ENCODE results near the gene TRIM47. TPM values are rescaled to one million over a fixed set of nuclear protein-coding genes. Genes with fewer than 3 reads are reported as not detected.

Gene TRIM47
- total RNA-seq, 2 donors from 2014 or later, result 21.3 to 62.9 TPM

DNA sequence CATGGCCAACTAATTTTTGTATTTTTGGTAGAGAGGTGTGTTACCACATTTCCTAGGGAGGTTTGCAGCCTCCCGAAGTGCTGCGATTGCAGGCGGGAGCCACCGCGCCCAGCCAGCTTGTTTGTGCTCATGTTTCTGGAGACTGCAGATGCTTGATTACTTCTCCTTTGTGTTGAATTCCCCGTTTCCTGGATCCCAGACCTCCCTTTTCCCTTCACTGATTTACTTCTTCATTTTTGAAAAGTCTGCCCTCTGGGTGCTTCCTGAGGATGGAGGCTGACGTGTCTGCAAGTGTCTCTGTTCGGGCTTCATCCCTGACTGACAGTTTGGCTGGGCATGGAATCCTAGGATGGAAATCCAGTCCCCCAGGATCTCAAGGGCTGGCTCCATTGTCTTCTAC is 7.0 kb upstream of the TRIM47 start:
- no peaks in the 10 kb centered on the region for H3K4me1 ChIP-seq (replicated peaks)
- H3K27me3 ChIP-seq (replicated peaks; ENCODE audit: insufficient read depth), result no peaks in the 10 kb centered on the region
- DNase-seq (ENCODE audit: low spot score), result no peak
- no peaks in the 10 kb centered on the region for H3K36me3 ChIP-seq
- no peak overlapping the region for H3K27ac ChIP-seq
- intact Hi-C loops (cut with DNase I), result no loop called here
- no peak for TF ChIP-seq CTCF (IDR thresholded peaks at IDR 0.05)
- no peak for TF ChIP-seq POLR2A (IDR thresholded peaks at IDR 0.05)
- no peak for TF ChIP-seq POLR2AphosphoS5 (IDR thresholded peaks at IDR 0.05)
- no peak overlapping the region for H3K4me3 ChIP-seq
- 88% methylated on average over 8 of the region's 8 CpGs for WGBS
- no peaks in the 10 kb centered on the region for H3K9me3 ChIP-seq

GRCh38 chr17:75881678-75882454 is 3.5 kb upstream of the TRIM47 start:
- intact Hi-C loops (cut with DNase I), result no loop called here
- no peak for DNase-seq (ENCODE audit: low spot score)
- TF ChIP-seq POLR2A (IDR thresholded peaks at IDR 0.05) (no peak), CTCF (IDR thresholded peaks at IDR 0.05) (no peak), POLR2AphosphoS5 (IDR thresholded peaks at IDR 0.05) (no peak)
- Histone ChIP-seq H3K27ac (no peak overlapping the region), H3K27me3 (replicated peaks; ENCODE audit: insufficient read depth) (no peaks in the 10 kb centered on the region), H3K36me3 (no peaks in the 10 kb centered on the region), H3K4me1 (replicated peaks) (peaks cover 1% of the 10 kb centered on the region), H3K4me3 (no peak overlapping the region), H3K9me3 (no peaks in the 10 kb centered on the region)
- WGBS, result 91% methylated on average over 15 of the region's 15 CpGs

DNA sequence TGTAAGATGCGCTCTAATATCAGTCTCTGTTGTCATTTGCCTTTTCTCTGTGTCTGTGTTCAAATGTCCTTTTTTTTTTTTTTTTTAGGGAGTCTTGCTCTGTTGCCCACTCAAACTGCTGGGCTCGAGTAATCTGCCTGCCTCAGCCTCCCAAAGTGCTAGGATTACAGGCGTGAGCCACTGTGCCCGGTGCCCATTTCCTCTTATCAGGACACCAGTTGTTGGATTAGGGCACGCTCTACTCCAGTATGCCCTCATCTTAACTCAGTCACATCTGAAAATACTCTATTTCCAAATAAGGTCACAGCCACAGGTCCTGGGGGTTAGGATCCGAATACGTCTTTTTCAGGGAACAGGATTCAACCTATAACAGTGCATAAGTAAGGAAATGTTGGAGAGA is 1.9 kb upstream of the TRIM47 start:
- Histone ChIP-seq H3K4me3 (no peak overlapping the region), H3K4me1 (replicated peaks) (peaks cover 17% of the 10 kb centered on the region), H3K9me3 (no peaks in the 10 kb centered on the region), H3K36me3 (no peaks in the 10 kb centered on the region), H3K27me3 (replicated peaks; ENCODE audit: insufficient read depth) (no peaks in the 10 kb centered on the region), H3K27ac (no peak overlapping the region)
- intact Hi-C loops (cut with DNase I), result no loop called here
- WGBS, result 76% methylated on average over 7 of the region's 7 CpGs
- TF ChIP-seq POLR2AphosphoS5 (IDR thresholded peaks at IDR 0.05), result no peak
- TF ChIP-seq POLR2A (IDR thresholded peaks at IDR 0.05), result no peak
- no peak for TF ChIP-seq CTCF (IDR thresholded peaks at IDR 0.05)
- no peak for DNase-seq (ENCODE audit: low spot score)

- H3K27ac ChIP-seq, result peak overlapping the region; percentile 91
- H3K4me3 ChIP-seq, result peak overlapping the region; percentile 47 to 53
- DNase-seq (ENCODE audit: low spot score), result peak; percentile 58
- H3K36me3 ChIP-seq, result no peaks in the 10 kb centered on the region
- intact Hi-C loops (cut with DNase I), result loop anchor here (5.0 kb wide), 1 partner anchor 90 kb away; no protein-coding TSS in a partner anchor
- H3K27me3 ChIP-seq (replicated peaks; ENCODE audit: insufficient read depth), result no peaks in the 10 kb centered on the region
- TF ChIP-seq POLR2AphosphoS5 (IDR thresholded peaks at IDR 0.05), result no peak
- peak in 2 of 4 experiments; percentile 61 to 69 for TF ChIP-seq CTCF (IDR thresholded peaks at IDR 0.05)
- peaks cover 24% of the 10 kb centered on the region for H3K4me1 ChIP-seq (replicated peaks)
- under 1% methylated on average over 31 of the region's 56 CpGs for WGBS
- no peaks in the 10 kb centered on the region for H3K9me3 ChIP-seq
Measured at GRCh38 chr17:75877752-75878173, 618 bp downstream of the TRIM47 start.

Measured in prostate gland (tissue), 2 donors.